Panc1 (cell line): Measurements from ENCODE around the gene PDPK1.

Source experiments
- CTCF ChIP-seq: fragments of 450-650 bp; IDR thresholded peaks from 2 replicates; pipeline ENCODE4 v1.5.1; 2017; ENCODE audit warnings: mild to moderate bottlenecking
- POLR2AphosphoS5 ChIP-seq: IDR thresholded peaks from 2 replicates; pipeline ENCODE4 v1.6.1; 2012; ENCODE audit warnings: mild to moderate bottlenecking, low read depth, low read length, moderate library complexity
- REST ChIP-seq, 2 experiments: IDR thresholded peaks; 2 replicates each; pipeline ENCODE4 v1.6.1; 2011 to 2012; ENCODE audit warnings: low read depth in 2 of 2, control low read depth in 1 of 2, low read length in 1 of 2, mild to moderate bottlenecking in 1 of 2, moderate library complexity in 1 of 2; ENCODE audit not compliant: insufficient read depth in 1 of 2
- SIN3A ChIP-seq: IDR thresholded peaks from 2 replicates; pipeline ENCODE4 v1.6.1; 2012; ENCODE audit warnings: low read depth, mild to moderate bottlenecking, low read length, moderate library complexity, borderline replicate concordance; ENCODE audit not compliant: insufficient read depth
- TCF7L2 ChIP-seq: IDR thresholded peaks from 2 replicates; pipeline ENCODE4 v1.6.1; 2011; ENCODE audit warnings: mild to moderate bottlenecking, low read depth, low read length, inconsistent platforms

DNA sequence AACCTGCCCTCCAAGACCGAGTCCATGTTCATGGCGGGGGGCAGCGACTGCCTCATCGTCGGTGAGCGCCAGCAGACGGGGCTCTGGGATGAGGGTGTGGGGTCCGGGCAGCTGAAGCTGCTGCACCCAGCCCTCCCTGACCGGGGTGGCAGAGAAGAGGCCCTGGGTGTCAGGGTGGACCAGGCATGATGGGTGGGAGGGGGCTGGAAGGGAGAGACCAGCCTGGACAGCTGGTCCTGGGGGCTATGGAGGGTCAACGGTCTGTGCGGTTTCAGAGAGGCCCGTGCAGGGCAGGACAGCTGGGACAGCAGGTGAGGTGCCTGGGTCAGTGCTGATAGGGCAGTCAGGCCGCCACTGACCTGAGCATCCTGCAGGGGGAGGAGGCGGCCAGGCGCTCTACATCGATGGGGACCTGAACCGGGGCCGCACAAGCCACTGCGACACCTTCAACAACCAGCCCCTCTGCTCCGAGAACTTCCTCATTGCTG, 37.3 kb upstream of the PDPK1 start:
- TF ChIP-seq CTCF (no peak), POLR2AphosphoS5 (no peak), SIN3A (no peak), REST (IDR thresholded peaks at IDR 0.05; ENCODE audit: insufficient read depth in 1 of 2, low read depth in 2 of 2, low read length in 1 of 2) (no peak), TCF7L2 (no peak)
